ENCODE results near the gene BCL2L12. TPM values are rescaled to one million over a fixed set of nuclear protein-coding genes. Genes with fewer than 3 reads are reported as not detected.
"Not testable (repeated sequence)": the region's sequence is repeated elsewhere in the genome, so short reads cannot be mapped to it uniquely, and the experiment has no call there.

Gene BCL2L12
- total and polyA plus RNA-seq, 2 of the 13 experiments (the other 11 are each of a cell fraction or from before 2014, with no cell fraction given): 26.8 to 40.8 TPM

DNA sequence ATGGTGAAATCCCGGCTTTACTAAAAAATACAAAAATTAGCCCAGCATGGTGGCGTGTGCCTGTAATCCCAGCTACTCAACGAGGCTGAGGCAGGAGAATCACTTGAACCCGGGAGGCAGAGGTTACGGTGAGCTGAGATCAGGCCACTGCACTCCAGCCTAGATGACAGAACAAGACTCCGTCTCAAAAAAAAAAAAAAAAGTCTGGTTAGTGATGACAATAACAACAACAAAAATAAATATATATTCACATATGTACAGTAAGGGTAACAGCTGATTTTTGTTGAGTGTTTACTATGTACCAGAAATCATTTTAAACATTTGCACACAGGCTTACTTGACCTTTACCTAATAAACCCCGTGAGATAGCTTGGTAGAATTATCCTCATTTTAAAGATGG lies 48.8 kb upstream of the BCL2L12 start (continued):
- TF ChIP-seq, protein P1, sequence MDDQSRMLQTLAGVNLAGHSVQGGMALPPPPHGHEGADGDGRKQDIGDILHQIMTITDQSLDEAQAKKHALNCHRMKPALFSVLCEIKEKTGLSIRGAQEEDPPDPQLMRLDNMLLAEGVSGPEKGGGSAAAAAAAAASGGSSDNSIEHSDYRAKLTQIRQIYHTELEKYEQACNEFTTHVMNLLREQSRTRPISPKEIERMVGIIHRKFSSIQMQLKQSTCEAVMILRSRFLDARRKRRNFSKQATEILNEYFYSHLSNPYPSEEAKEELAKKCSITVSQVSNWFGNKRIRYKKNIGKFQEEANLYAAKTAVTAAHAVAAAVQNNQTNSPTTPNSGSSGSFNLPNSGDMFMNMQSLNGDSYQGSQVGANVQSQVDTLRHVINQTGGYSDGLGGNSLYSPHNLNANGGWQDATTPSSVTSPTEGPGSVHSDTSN (CRISPR knock-in tag; IDR thresholded peaks at IDR 0.05; ENCODE audit: borderline replicate concordance): no peak
- TF ChIP-seq ZNF547 (CRISPR knock-in tag; IDR thresholded peaks at IDR 0.05): no peak

- CTCF ChIA-PET (ENCODE audit: low intra/inter-chr PET ratio, low total read pairs); FAIRE-seq; DNase-seq (ENCODE audit: low spot score); H2AFZ ChIP-seq (ENCODE audit: low read length); H4K20me1 ChIP-seq (ENCODE audit: insufficient read depth, low read length); H3K9ac ChIP-seq (ENCODE audit: insufficient read depth, low read depth, low read length); BruUV-seq (replicated peaks); H3K27me3 ChIP-seq (ENCODE audit: control insufficient read depth in 1 of 2, insufficient read depth in 2 of 2, low read length in 2 of 2); H3K9me3 ChIP-seq (ENCODE audit: low read length); H3K4me3 ChIP-seq (replicated peaks in 1 of 3; ENCODE audit: insufficient read depth in 1 of 3, low read depth in 2 of 3, low read length in 3 of 3); H3K4me2 ChIP-seq (ENCODE audit: low read depth, low read length); H3K27ac ChIP-seq (ENCODE audit: extremely low read length, insufficient read depth, low read length); POLR2A ChIA-PET; H3K79me2 ChIP-seq (ENCODE audit: insufficient read depth, low read length); intact Hi-C loops (cut with micrococcal nuclease; ENCODE audit: unreplicated experiment); ATAC-seq; in situ Hi-C loops (cut with HindIII; ENCODE audit: extremely low pct_ligation_motif_present, low pct_unique_long_range_greater_than_20kb): not testable (repeated sequence)
- 91% methylated on average over 13 of the region's 13 CpGs for WGBS (ENCODE audit: low lambda C conversion rate)
- Histone ChIP-seq H3K4me1 (ENCODE audit: insufficient read depth, low read length) (peaks cover 16% of the 10 kb centered on the region), H3K36me3 (replicated peaks in 1 of 2; ENCODE audit: control insufficient read depth in 1 of 2, insufficient read depth in 2 of 2, low read length in 2 of 2) (peaks cover 22 to 51% of the 10 kb centered on the region in 2 experiments; a peak in 4 of 5 replicates)
Measured at GRCh38 chr19:49617860-49618259, 47.9 kb upstream of the BCL2L12 start.

DNA sequence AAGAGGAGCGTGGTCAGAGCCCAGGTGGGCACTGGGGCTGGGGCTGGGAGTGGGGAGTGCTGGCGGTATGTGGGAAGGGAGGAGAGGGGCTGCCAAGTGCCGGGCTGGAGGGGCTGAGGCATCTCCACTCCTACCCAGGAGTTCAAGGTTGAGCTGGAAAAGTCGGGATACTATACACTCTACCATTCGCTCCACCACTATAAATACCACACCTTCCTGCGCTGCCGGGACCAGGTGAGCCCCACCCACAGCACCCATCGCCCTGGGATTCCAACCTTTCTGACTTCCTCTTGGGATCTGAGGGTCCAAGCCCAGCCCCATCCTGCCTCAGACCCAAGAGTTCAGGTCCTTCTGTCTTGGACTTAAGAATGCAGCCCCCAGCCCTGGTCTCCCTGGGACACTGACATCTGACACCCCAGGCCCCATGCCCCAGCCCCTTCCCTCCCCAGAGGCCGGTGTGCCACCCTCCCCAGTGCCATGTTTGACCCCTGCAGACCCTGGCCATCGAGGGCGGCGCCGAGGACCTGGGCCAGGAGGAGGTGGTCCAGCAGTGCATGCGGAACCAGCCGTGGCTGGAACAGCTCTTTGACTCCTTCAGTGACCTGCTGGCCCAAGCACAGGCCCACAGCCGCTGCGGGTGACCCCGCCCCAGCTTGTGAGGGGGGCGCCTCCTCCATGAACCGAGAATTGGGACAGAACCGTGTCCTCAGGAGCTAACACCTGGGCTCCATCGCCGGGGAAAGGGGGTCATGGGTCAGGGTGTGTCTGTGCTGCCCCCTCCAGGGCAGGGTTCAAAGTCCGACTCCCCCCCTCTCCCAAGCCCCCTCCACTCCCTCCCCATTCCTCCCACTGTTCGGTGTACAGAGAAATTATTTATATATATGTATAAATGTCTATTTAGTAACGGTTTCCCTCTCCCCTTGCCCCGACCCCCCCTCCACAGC lies 40.5 kb upstream of the BCL2L12 start:
- Histone ChIP-seq H4K20me1 (ENCODE audit: insufficient read depth, low read length) (no peaks in the 10 kb centered on the region), H3K27me3 (ENCODE audit: control insufficient read depth in 1 of 2, insufficient read depth in 2 of 2, low read length in 2 of 2) (no peaks in the 10 kb centered on the region), H3K79me2 (ENCODE audit: insufficient read depth, low read length) (no peaks in the 10 kb centered on the region), H2AFZ (ENCODE audit: low read length) (no peak overlapping the region), H3K4me2 (ENCODE audit: low read depth, low read length) (no peak overlapping the region), H3K4me1 (ENCODE audit: insufficient read depth, low read length) (no peaks in the 10 kb centered on the region), H3K9me3 (ENCODE audit: low read length) (no peaks in the 10 kb centered on the region), H3K27ac (ENCODE audit: extremely low read length, insufficient read depth, low read length) (no peak overlapping the region), H3K36me3 (replicated peaks in 1 of 2; ENCODE audit: control insufficient read depth in 1 of 2, insufficient read depth in 2 of 2, low read length in 2 of 2) (peaks cover 12 to 25% of the 10 kb centered on the region in 2 experiments; a peak in 4 of 5 replicates), H3K4me3 (replicated peaks in 1 of 3; ENCODE audit: insufficient read depth in 1 of 3, low read depth in 2 of 3, low read length in 3 of 3) (no peak overlapping the region), H3K9ac (ENCODE audit: insufficient read depth, low read depth, low read length) (no peak overlapping the region)
- intact Hi-C loops (cut with micrococcal nuclease; ENCODE audit: unreplicated experiment) (no loop called here), in situ Hi-C loops (cut with HindIII; ENCODE audit: extremely low pct_ligation_motif_present, low pct_unique_long_range_greater_than_20kb) (no loop called here)
- 92% methylated on average over 13 of the region's 27 CpGs for WGBS (ENCODE audit: low lambda C conversion rate)
- POLR2A ChIA-PET: no interaction called here
- DNase-seq (ENCODE audit: low spot score): no peak
- BruUV-seq (replicated peaks): no TSS peak
- TF ChIP-seq, protein P2, sequence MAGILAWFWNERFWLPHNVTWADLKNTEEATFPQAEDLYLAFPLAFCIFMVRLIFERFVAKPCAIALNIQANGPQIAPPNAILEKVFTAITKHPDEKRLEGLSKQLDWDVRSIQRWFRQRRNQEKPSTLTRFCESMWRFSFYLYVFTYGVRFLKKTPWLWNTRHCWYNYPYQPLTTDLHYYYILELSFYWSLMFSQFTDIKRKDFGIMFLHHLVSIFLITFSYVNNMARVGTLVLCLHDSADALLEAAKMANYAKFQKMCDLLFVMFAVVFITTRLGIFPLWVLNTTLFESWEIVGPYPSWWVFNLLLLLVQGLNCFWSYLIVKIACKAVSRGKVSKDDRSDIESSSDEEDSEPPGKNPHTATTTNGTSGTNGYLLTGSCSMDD (CRISPR knock-in tag; IDR thresholded peaks at IDR 0.05): no peak
- peak; percentile 17 for TF ChIP-seq AGO2 (optimal IDR thresholded peaks at IDR 0.05; ENCODE audit: low read depth, low read length)
- CTCF ChIA-PET (ENCODE audit: low intra/inter-chr PET ratio, low total read pairs): no interaction called here
- ATAC-seq: peak; percentile 35; the same call in 2 of the 3 replicates
- no peak for FAIRE-seq

Measured in HepG2 (cell line).